ENCODE measurements around the gene MAFG.

The MAFG gene

DNA sequence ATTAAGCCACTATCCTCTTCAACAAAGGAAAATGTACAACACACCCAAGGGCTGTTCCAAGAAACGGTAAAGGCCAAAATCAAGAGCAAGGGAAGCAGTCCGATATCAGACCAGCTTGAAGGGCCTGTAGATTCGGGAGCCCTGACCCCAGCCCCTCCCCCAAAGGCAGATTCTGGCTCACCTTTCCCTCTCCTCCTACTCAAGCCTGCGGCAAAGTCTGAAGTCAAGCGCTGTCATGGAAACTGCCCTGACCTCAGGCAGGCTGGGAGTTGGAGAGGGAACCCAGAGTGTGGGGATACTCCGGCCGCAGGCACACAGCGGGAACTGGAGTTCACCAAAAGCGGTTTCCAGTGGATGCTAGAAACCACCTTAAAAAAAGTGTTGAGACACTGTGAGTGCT is 37.9 kb downstream of the MAFG start:
- Histone ChIP-seq H2AFZ (no peak overlapping the region), H3K27me3 (ENCODE audit: control insufficient read depth, insufficient read depth, low read length) (no peaks in the 10 kb centered on the region), H3K36me3 (ENCODE audit: control insufficient read depth, insufficient read depth, low read length) (no peaks in the 10 kb centered on the region), H3K4me1 (peaks cover 12% of the 10 kb centered on the region), H3K4me3 (ENCODE audit: low read depth, low read length) (no peak overlapping the region), H3K27ac (no peak overlapping the region), H3K9ac (no peak overlapping the region), H3K9me3 (ENCODE audit: control insufficient read depth, low read length) (no peaks in the 10 kb centered on the region), H3K4me2 (ENCODE audit: low read length) (no peak overlapping the region), H3K79me2 (peaks cover 15% of the 10 kb centered on the region)
- TF ChIP-seq, protein P1, sequence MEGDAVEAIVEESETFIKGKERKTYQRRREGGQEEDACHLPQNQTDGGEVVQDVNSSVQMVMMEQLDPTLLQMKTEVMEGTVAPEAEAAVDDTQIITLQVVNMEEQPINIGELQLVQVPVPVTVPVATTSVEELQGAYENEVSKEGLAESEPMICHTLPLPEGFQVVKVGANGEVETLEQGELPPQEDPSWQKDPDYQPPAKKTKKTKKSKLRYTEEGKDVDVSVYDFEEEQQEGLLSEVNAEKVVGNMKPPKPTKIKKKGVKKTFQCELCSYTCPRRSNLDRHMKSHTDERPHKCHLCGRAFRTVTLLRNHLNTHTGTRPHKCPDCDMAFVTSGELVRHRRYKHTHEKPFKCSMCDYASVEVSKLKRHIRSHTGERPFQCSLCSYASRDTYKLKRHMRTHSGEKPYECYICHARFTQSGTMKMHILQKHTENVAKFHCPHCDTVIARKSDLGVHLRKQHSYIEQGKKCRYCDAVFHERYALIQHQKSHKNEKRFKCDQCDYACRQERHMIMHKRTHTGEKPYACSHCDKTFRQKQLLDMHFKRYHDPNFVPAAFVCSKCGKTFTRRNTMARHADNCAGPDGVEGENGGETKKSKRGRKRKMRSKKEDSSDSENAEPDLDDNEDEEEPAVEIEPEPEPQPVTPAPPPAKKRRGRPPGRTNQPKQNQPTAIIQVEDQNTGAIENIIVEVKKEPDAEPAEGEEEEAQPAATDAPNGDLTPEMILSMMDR (IDR thresholded peaks at IDR 0.05): no peak

DNA sequence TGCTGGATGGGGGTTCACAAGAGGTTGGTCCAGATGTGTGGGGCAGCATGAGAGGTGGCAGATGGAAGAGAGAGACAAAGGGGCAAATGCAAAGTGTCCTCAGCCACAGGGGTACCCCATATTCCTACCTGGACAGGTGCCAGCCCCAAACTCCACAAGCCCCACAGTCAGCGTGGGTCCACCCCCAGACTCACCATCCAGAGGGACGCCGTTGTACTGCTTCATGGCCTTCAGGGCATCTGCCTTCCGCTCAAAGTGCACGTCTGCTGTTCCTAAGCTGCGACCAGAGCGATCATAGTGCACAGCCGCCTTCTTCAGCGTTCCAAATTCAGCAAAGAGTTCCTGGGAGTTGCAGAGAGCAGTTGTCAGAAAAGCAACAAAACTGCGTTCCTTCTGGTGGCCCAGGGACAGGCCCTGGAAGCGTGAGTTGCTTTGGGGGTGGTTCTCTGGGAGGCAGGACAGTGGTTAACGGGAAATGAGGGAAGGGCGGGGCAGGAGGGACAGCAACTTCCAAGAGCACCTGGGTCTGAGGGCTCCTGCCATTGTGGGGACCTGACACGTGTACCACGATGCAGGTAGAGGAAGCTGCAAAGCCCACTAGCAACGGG is 38.4 kb downstream of the MAFG start:
- TF ChIP-seq, protein P1 (IDR thresholded peaks at IDR 0.05): no peak
- no peak overlapping the region for H3K4me3 ChIP-seq (ENCODE audit: low read depth, low read length)
- no peaks in the 10 kb centered on the region for H3K36me3 ChIP-seq (ENCODE audit: control insufficient read depth, insufficient read depth, low read length)
- H3K4me1 ChIP-seq: peaks cover 12% of the 10 kb centered on the region
- H3K79me2 ChIP-seq: peaks cover 15% of the 10 kb centered on the region
- no peak overlapping the region for H3K9ac ChIP-seq
- H3K4me2 ChIP-seq (ENCODE audit: low read length): no peak overlapping the region
- no peak overlapping the region for H2AFZ ChIP-seq
- no peak overlapping the region for H3K27ac ChIP-seq
- H3K9me3 ChIP-seq (ENCODE audit: control insufficient read depth, low read length): no peaks in the 10 kb centered on the region
- no peaks in the 10 kb centered on the region for H3K27me3 ChIP-seq (ENCODE audit: control insufficient read depth, insufficient read depth, low read length)

DNA sequence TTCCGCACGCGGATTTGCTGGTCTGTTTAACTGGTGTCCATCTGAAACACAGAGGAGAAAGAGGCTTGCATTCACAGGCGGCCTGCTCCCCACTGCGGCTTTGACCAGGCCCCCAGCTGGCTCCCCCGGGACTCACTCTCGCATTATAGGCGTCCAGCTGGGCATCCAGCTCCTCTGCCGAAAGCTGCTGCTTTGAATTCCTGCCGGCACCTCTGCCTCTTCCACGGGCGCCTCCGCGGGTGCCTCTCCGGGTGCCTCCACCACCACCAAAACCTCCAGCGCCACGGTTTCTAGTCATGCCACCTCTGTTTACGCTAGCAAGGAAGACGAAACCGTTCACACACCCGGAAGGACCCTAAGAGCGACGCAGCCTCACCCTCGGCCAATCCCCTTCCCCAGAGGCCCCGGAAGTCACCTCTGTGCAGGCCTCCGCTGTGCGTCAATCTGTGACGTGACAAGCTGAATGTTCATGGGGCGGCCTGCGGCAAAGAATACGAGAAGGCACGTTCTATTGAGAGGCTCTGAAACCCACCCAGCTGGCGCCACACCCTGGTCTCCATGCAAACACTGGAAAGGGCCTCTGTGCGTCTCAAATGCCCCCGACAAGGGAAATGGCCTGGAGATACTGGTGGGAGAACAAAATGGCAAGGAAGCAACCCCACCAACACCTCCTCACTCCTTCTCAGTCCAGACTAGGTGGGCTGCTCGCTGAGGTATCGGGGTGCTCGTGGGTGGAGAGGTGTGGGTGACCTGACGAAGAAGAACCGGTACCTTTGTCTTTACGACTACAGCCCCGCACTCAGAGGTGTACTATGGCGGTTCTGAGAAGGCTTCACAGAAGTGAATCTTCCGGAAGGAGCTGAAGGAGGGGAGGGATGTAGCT is 39.2 kb downstream of the MAFG start:
- no peaks in the 10 kb centered on the region for H3K9me3 ChIP-seq (ENCODE audit: control insufficient read depth, low read length)
- H2AFZ ChIP-seq: no peak overlapping the region
- H3K9ac ChIP-seq: no peak overlapping the region
- no peaks in the 10 kb centered on the region for H3K36me3 ChIP-seq (ENCODE audit: control insufficient read depth, insufficient read depth, low read length)
- H3K27ac ChIP-seq: no peak overlapping the region
- peaks cover 12% of the 10 kb centered on the region for H3K4me1 ChIP-seq
- TF ChIP-seq, protein P1 (IDR thresholded peaks at IDR 0.05): no peak
- no peaks in the 10 kb centered on the region for H3K27me3 ChIP-seq (ENCODE audit: control insufficient read depth, insufficient read depth, low read length)
- no peak overlapping the region for H3K4me2 ChIP-seq (ENCODE audit: low read length)
- peaks cover 15% of the 10 kb centered on the region for H3K79me2 ChIP-seq
- H3K4me3 ChIP-seq (ENCODE audit: low read depth, low read length): no peak overlapping the region

DNA sequence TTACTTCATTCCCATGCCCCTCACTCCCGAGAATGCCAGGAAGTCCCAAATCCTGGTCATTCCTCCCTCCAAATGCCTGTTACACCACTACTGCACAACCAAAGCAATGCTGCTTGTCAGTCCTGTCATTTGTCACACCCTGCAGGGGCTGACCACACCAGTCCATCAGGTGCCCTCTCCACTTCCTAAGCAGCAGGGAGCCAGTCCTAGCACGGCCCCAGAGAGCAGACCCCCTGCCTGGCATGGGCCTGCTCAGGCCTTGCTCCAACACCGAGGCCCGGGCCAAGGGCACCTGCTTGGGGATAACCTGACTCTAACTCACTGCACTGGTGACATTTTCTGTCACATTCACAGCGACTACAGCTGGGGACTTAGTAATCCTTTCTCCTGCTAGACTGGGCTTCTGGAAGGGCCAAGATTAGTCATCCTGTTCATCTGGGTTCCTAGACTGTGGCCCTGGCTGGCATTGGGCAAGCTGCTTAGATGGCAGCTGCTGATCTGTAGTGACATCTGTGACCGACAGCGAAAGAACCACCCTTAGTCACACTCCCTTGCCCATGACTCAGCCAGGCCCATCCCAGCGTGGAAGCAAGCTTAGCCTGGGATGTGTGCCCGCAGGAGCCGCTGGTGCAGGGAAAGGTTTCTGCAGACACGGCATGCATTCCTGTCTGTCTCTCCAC is 41.5 kb downstream of the MAFG start:
- Histone ChIP-seq H2AFZ (no peak overlapping the region), H3K9ac (no peak overlapping the region), H3K36me3 (ENCODE audit: control insufficient read depth, insufficient read depth, low read length) (no peaks in the 10 kb centered on the region), H3K4me2 (ENCODE audit: low read length) (no peak overlapping the region), H3K79me2 (peaks cover 12% of the 10 kb centered on the region), H3K4me3 (ENCODE audit: low read depth, low read length) (no peak overlapping the region), H3K27ac (no peak overlapping the region), H3K9me3 (ENCODE audit: control insufficient read depth, low read length) (no peaks in the 10 kb centered on the region), H3K27me3 (ENCODE audit: control insufficient read depth, insufficient read depth, low read length) (no peaks in the 10 kb centered on the region), H3K4me1 (peaks cover 7% of the 10 kb centered on the region)
- TF ChIP-seq, protein P1 (IDR thresholded peaks at IDR 0.05): no peak
